ENCODE results near the gene SMAP2.
"Not testable (repeated sequence)": the region's sequence is repeated elsewhere in the genome, so short reads cannot be mapped to it uniquely, and the experiment has no call there.

The SMAP2 gene

DNA sequence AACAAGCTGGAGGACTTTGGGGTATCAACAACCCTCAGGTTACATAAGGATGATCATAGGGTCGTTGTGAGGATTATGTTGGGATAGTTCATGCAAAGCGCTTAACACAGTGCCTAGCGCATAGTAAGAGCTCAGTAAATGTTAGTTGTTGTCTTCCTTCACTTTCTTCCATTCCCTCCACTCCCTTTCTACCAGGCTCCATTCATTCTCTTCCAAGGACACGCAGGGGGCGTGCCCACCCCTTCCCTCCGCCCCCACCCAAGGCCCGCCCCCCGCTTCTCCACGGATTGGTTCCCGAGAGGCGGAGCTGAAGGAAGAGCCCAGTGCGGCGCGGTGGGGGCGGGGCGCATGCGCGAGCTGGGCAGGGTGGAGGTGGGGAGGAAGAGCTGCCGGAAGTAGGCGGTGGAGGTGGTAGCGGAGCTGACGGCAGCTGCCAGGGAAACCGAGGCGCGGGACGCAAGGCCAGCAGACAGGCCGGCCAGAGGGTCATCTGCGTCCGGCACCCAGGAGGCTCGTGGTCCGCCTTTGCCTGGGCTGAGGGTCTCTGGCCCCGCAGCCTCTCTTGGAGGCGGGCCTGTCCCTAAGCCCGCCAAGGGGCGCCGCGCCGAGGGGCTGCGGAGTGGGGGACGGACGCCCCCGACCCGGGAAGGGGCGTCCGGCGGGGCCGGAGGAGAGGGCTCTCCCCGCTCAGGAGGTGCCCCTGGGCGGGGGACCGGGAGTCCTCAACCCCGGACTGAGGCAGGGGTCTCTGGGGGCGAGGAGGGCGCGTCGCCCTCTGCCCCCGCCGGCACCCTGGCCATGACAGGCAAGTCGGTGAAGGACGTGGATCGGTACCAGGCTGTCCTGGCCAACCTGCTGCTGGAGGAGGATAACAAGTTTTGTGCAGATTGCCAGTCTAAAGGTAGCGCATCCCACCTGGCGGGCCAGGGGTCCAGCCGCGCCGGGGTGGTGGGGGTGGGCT, at the start of gene SMAP2:
Gene SMAP2 (plus strand): TSS at position 405 of the 961 bp plus-strand sequence. CDS start 394 bp downstream, at position 799.
- FAIRE-seq, result no peak

DNA sequence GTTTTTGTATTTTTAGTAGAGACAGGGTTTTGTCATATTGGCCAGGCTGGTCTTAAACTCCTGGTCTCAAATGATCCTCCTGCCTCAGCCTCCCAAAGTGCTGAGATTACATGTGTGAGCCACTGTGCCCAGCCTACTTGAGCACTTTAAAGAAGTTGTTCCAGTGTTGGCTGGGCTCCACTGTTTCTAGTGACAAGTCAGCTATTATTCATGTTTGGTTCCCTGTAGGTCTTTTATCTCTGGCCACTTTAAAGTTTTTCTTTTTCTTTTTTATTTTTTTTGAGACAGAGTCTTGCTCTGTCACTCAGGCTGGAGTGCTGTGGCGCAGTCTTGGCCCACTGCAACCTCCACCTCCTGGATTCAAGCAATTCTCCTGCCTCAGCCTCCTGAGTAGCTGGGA, 42.1 kb upstream of the SMAP2 start:
- FAIRE-seq, result not testable (repeated sequence)

DNA sequence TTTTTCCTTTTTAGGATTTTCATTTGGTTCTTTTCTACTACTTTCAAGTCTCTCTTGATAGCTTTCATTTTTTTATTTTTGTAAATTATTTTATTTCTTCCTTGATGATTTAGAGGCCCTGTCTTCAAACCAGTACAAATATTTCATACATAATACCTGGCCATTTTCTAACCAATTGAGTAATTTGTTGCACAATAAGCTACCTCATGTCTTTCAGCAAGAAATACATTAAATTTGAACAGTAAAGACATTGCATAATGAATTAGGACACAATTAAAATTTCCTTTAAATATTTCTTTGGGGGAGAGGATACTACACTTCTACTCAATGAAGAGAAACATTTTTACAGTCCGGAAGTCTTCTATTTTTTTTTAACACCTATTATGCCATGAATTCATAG, 40.8 kb upstream of the SMAP2 start:
- FAIRE-seq, result no peak

DNA sequence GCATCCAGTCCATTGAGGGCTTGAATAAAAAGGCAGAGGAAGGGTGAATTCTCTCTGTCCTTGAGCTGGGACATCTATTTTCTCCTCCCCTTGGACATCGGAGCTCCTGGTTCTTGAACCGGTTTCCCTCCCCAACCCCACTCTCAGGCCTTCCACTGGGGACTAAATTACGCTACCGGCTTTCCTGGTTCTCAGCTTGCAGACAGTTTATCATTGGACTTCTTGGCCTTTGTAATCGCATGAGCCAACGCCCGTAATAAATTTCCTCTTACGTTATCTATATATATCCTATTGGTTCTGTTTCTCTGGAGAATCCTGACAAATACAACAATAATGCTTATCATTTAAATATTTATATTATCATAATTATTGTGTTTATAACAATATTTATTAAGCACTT, 36.1 kb upstream of the SMAP2 start:
- FAIRE-seq, result no peak

DNA sequence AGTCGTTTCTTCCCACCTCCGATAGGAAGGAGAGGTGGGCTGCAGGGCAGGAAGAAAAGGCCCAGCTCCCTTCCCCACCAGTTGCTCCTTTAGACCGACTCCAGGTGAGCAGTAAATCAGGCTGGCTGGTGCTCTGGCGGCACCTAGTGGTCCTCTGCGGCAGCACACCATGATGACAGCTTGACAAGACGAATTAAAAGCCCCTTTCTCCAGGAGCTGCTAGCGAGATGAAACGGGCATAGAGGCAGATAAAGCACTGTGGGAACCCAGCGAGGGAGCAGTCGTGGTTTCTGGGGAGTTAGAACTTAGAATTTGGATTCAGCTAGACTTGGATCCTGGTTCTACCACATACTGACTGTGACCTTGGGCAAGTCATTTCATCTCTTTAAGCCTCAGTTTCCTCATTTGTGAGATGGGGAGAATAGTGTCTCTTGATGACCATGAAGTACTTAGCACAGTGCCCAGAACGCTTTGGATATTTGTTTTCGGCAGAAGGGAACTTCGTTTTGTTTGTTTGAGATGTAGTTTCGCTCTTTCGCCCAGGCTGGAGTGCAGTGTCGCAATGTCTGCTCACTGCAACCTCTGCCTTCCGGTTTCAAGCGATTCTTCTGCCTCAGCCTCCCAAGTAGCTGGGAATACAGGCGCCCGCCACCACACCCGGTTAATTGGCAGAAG, 34.6 kb upstream of the SMAP2 start:
- FAIRE-seq, result no peak

DNA sequence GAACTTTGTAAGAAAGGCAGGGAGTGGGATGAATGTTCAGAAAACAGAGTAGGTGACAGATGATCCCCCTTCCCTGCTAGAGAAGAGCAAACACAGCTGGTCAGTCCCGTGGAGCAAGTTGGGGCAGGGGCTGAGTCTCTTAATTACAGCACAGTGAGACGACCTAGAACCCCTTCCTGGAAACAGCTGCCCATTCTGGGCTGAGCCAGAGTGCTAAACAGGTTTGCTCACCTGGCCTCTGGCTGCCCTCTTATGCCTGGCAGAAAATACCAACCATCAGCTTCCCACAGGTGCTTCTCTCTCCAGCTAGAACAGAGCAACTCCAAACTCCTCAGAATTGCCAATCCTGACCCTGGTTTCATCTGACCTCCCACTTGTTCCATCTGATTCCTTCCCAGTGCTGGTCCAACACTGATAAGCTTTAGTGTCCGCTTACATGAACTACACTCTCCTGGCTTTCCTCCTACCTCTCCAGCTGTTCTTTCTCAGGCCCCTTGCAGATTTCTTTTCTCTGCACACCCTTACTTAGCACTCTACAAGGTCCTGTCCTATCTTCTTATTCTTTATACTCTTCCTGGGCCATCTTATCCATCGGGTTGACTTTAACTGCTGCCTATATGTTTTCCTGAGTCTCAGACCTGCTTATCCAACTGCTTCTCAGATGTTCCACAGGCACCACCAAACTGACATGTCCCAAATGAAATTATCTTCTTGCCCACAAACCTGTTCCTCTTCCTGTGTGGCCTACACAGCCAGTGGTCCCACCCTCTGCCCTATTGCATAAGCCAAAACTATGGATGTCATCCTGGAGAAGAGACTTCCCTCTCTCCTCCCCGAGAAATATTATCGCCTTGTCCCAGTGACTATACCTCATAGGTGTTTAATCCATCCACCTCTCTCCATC, 33.9 kb upstream of the SMAP2 start:
- FAIRE-seq, result no peak

DNA sequence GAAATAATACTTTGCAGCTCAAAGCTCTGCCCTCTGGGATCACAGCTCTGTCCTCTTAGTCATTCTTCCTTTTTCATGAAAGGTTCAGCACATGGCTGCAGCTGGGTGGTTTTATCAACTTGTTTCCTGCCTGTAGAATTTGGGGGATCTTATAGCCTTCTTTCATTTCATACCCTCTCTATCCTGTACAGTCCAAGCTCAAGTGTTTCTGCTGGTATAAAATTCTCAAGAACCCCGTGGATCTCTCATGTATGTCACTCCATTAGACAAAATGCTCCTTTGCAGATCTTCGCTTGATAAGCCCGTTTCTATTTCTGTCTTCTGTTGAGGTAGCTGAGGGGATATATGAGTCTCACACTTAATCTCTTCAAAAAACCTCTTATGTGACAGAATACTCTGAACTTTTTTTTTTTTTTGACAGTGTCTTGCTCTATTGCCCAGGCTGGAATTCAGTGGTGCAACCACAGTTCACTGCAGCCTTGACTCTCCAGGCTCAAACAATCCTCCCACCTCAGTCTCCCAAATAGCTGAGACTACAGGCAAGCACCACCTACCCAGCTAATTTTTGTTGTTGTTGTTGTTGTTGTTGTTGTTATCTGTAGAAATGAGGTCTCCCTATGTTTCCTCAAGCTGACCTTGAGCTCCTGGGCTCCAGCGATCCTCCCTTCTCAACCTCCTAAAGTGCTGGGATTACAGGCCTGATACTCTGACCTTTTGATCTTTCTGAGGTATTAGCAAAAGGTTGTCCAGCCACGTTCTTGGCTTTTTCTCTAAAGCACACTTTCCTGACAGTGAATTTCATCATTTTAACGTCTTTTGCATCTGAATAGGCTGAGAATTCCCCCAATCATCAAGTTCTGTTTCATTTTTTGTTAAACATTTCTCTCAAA, 31.8 kb upstream of the SMAP2 start:
- FAIRE-seq, result no peak

DNA sequence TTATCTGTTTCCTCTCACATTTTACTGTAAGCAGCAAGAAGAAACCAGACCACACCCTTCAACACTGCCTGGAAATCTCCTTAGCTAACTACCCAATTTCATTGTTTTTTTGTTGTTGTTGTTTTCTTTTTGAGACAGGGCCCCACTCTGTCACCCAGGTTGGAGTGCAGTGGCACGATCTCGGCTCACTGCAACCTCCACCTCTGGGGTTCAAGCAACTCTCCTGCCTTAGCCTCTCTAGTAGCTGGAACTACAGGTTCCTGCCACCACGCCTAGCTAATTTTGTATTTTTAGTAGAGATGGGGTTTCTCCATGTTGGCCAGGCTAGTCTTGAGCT, 31.2 kb upstream of the SMAP2 start:
- not testable (repeated sequence) for FAIRE-seq

DNA sequence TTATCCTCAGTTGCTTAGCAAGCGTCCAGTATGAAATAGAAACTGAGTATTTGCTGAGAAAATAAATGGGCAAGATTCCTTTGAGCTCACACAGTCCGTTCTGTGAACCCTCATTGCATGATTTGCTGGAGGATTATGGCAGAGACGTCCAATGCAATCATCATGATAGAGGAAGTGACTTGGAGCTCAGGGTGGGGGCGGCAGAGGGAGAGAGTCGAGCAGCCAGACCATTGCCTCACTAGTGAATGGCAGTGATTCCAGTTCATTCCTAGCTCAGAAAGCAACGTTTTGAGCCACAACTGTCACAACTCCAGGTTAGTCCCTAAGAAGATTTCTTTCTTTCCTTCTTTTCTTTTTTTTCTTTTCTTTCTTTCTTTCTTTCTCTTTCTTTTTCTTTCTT, 28.9 kb upstream of the SMAP2 start:
- FAIRE-seq, result no peak

DNA sequence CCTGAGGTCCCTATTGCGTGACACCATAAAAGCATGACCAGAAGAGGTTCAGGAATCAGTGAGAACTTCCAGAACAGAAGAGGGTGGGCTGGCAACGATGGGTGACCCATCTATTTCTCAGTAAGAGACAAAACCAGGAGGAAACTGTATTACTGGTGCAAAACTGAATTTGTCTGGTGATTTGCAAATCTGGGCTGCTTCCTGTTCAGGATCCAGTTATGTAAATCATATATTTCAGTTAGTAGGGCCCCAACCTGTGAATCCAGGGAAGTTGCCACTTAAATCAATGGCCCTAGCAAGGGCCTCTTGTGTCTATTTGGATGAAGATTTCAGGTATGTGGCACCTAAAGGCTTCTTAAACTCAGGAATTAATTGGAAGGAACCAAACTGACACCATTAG, 23.1 kb upstream of the SMAP2 start:
- no peak for FAIRE-seq

DNA sequence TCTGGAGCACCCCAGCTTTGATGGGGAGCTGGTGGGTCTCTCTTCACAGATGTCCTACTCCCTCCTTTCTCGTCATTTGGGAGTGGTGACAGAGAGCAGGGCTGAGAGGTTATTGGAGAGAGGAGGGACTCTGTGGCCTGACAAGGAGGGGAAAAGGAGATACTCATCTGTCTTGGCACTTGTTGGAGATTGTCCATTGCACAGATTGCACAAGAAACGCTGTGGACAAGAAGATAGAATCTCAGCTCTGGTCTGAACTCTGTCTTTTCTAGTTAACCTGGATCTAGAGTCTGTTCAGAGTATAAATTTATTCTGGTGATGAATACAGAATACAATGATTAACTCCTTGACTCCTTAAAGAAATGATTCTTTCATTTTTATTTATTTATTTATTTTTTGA, 22.4 kb upstream of the SMAP2 start:
- no peak for FAIRE-seq

DNA sequence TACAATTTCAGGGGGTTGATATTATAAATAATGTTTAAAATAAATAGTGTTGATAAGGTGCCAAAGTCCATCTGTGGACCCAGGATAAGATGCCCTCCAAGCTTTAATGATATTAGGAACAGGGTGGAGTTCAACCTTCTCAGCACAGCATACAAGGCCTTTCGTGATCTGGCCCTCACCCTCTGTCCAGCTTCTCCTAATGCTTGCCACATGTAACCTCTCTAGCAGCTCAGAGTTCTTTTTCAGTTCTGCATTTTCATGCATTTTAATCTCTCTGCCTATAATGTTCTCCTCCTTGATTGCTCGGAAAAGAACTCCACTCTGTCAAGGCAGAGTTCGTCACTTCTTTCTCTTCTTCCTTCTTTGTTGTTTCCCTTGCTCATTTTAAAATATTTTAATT, 21.4 kb upstream of the SMAP2 start:
- no peak for FAIRE-seq

DNA sequence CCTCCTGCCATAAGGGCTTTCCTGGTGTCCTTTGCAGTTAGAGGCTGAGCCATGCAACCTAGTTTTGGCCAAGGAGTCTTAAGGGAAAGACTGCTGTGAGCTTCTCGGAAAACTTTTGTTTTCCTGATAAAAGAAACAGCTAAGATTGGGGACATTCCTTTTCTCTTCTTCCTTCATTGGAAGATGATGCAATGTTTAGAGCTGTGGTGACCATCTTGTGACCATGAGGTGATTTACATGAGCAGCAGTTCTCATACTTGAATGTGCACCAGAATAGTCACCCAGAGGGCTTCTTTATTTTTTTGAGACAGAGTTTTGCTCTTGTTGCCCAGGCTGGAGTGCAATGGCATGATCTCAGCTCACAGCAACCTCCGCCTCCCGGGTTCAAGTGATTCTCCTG, 20.4 kb upstream of the SMAP2 start:
- FAIRE-seq, result no peak

DNA sequence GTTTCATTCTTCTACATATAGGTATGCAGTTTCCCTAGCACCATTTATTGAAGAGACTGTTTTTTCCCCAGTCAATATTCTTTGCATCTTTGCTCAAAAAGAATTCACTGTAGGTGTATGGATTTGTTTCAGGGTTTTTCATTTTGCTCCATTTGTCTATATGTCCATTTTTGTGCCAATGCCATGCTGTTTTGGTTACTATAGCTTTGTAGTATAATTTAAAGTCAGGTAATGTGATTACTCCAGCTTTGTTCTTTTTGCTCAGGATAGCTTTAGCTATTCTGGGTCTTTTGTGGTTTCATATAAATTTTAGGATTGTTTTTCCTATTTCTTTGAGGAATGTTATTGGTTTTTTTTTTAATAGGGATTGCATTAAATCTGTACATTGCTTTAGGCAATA, 15.9 kb upstream of the SMAP2 start:
- no peak for FAIRE-seq

DNA sequence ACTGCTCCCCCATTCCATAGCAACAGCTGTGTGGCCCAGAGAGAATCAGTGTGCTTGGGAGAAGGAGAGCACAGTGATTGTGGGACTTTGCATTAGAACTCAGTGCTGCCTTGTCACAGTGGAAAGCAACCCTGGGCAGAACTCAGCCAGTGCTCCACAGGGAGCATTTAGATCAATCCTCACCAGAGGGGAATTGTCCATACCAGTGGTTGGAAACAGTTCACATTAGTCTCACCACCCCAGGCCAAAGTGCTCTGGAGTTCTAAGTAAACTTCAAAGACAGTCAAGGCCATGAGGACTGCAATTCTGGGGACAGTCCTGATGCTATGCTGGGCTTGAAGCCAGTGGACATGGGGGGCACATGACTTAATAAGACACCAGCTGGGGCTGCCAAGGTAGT, 12.9 kb upstream of the SMAP2 start:
- no peak for FAIRE-seq

DNA sequence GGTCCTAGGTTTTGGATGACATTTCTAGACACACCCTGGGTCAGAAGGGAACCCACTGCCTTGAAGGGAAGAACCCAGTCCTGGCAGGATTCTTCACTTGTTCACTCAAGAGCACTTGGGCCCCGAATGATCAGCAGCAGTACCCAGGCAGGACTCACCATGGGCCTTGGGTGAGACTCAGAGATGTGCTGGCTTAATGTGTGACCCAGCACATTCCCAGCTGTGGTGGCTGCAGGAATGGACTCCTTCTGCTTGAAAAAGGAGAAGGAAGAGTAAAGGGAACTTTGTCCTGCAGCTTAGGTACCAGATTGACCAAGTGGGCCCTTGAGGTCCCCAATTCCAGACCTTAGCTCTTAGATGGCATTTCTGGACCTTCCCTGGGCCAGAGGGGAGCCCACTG, 12.3 kb upstream of the SMAP2 start:
- FAIRE-seq, result no peak

DNA sequence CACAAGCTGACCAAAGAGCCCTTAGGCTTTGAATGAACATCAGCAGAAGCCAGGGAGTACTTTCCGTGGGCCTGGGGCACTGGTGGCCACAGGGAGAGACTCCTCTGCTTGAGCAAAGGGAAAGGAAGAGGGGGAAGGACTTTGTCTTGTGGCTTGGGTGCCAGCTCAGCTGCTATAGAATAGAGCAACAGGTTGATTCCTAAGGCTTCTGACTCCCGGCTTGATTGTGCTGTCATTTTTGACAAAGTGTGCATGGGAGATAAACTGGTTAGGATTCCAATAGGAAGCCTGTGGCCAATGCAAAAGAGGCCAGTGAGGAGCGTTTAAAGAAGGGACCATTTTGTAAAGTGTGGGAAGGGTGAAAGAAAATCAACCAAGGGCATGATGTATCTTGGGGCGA, 11.9 kb upstream of the SMAP2 start:
- no peak for FAIRE-seq

DNA sequence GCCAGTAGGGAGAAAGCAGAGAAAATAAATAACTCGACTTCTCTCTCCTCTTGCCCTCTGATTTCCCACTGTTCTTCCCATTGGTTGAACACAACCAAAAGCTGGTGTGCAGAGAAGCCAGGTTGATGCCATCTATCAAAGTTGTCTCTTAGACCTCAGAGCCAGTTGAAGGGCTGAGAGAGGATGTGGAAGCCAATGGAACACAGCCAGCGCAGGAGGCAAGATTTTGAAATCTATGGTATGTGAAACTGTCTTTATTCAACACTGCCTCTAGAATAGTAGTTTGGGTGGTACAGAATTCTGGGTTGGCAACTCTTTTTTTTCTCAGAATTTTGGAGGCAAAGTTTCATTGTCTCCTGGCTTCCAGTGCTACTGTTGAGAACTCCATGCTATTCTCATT, 11.3 kb upstream of the SMAP2 start:
- FAIRE-seq, result no peak

DNA sequence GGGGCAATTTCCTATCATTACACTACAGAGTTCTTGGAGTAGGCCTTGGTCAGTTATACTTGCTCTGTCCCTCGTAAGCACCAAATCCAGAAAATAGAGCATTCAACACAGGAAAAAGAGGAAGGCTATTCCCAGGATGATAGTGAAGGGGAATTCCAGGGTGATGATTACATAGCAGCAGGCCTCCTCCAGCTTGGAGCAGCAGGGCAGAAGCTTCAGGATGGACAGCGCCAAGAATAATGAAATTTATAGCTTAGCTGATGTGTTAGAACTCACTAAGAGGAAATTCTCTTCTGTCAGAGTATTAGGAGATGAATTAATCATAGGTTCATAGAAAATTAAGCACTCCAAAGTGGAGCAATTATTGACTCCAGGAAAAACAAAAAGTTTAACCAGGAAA, 10.8 kb upstream of the SMAP2 start:
- no peak for FAIRE-seq

DNA sequence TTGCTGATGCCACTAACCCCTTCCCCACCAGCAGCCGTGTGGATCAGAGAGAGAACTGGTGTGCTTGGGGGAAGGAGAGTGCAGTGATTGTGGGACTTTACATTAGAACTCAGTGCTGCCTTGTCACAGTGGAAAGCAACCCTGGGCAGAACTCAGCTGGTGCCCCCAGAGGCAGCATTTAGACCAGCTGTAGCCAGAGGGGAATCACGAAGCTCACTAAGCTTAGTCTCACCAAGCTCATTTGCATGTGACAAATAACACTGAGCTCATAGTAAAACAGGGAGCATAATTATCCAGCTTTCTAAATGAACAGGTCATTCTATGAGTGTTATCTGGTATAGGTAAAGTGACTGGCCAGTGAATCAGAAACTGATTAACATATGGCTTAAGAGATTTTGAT, 9.8 kb upstream of the SMAP2 start:
- no peak for FAIRE-seq

DNA sequence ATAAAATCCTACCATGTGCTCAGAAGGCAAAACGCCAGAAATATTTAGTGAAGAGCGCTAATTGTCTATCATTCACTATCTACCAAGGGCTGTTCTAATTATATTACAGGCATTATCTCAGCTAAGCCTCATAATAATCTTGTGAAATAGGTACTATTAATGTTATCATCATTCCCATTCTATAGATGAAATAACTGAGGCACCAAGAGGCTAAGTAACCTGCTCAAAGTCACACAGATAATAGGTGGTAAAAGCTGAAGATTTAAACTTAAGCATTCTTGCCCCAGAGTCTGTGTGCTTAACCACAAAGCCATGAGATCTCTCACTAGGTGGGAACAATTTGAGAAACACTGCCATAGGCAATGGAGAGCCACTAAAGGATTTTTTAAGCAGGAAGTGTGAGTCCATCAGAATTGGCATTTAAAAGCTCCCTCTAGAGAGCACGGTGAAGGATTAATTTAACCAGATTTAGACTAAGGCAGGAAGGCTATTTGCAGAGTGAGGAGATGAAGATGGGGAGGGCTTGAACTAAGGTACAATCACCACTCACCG, 1.7 kb upstream of the SMAP2 start:
- no peak for FAIRE-seq

Data from A204.1 (cell line).